HFFc6 (cell line): ENCODE results near the gene RSPH4A. TPM values are rescaled to one million over a fixed set of nuclear protein-coding genes. Genes with fewer than 3 reads are reported as not detected.
A peak's percentile ranks its signal among the peaks of the same experiment; 100 is the strongest.

Source experiments
- DNase-seq: peaks from one replicate; pipeline ENCODE4 v3.0.0-alpha.2; 2018
- H3K27ac Mint-ChIP-seq: 2 replicates; pipeline ENCODE4 v1.8.0; 2020; ENCODE audit warnings: mild to moderate bottlenecking, mixed read lengths
- H3K27me3 Mint-ChIP-seq: 2 replicates; pipeline ENCODE4 v1.8.0; 2021; ENCODE audit warnings: mild to moderate bottlenecking, moderate library complexity, mixed read lengths; ENCODE audit not compliant: insufficient read depth
- H3K36me3 Mint-ChIP-seq: 2 replicates; pipeline ENCODE4 v1.8.0; 2021; ENCODE audit warnings: low read depth, mixed read lengths
- H3K4me1 Mint-ChIP-seq: 2 replicates; pipeline ENCODE4 v1.8.0; 2020; ENCODE audit warnings: low read depth, mixed read lengths
- H3K4me3 Mint-ChIP-seq: 2 replicates; pipeline ENCODE4 v1.8.0; 2020; ENCODE audit warnings: mild to moderate bottlenecking, moderate library complexity, mixed read lengths
- H3K9me3 Mint-ChIP-seq: 2 replicates; pipeline ENCODE4 v1.8.0; 2020; ENCODE audit warnings: mild to moderate bottlenecking, mixed read lengths
- CTCF ChIP-seq: fragments of 200-600 bp; sonication (generic); IDR thresholded peaks from 2 replicates; pipeline ENCODE4 v1.5.0; 2021; ENCODE audit warnings: antibody characterized with exemption, mild to moderate bottlenecking
- total RNA-seq, 6 experiments: library from RNA; stranded (reverse); fragmentation: NEBNext Ultra II Directional; extraction: Animal tissue kit (Norgen Biotek cat#: 25700); gene quantifications; 2 replicates in 1 of 6; 3 replicates in 5 of 6; pipeline ENCODE4 v1.2.3, GENCODE V29; 2021

Gene RSPH4A
- total RNA-seq, 6 experiments from 2014 or later: 0.07 to 0.37 (median 0.15) TPM

- Mint-ChIP-seq H3K27me3 (no peaks in the 10 kb centered on the region), H3K9me3 (no peaks in the 10 kb centered on the region), H3K4me1 (no peaks in the 10 kb centered on the region), H3K27ac (no peak overlapping the region), H3K36me3 (peaks cover 50% of the 10 kb centered on the region), H3K4me3 (no peak overlapping the region)
- DNase-seq: no peak
- TF ChIP-seq CTCF: no peak
Measured at GRCh38 chr6:116605935-116606334, 10.3 kb upstream of the RSPH4A start.

- no peak for TF ChIP-seq CTCF
- H3K4me3 Mint-ChIP-seq: no peak overlapping the region
- H3K27me3 Mint-ChIP-seq: peaks cover 2% of the 10 kb centered on the region
- DNase-seq: no peak
- no peaks in the 10 kb centered on the region for H3K4me1 Mint-ChIP-seq
- peaks cover 9% of the 10 kb centered on the region for H3K36me3 Mint-ChIP-seq
- no peak overlapping the region for H3K27ac Mint-ChIP-seq
- no peaks in the 10 kb centered on the region for H3K9me3 Mint-ChIP-seq
Measured at GRCh38 chr6:116611056-116611455, 5.2 kb upstream of the RSPH4A start.

GRCh38 chr6:116616737-116617053 is 416 bp downstream of the RSPH4A start:
- Mint-ChIP-seq H3K27ac (peak overlapping the region; percentile 79), H3K9me3 (no peaks in the 10 kb centered on the region), H3K27me3 (peaks cover 3% of the 10 kb centered on the region), H3K4me1 (peaks cover 10% of the 10 kb centered on the region), H3K36me3 (no peaks in the 10 kb centered on the region), H3K4me3 (peak overlapping the region; percentile 93)
- no peak for TF ChIP-seq CTCF
- peak; percentile 3 for DNase-seq

GRCh38 chr6:116624036-116624805 is 7.9 kb downstream of the RSPH4A start:
- peaks cover 2% of the 10 kb centered on the region; the same call in 1 of the 2 replicates for H3K27me3 Mint-ChIP-seq
- H3K27ac Mint-ChIP-seq: no peak overlapping the region
- no peak for DNase-seq
- H3K36me3 Mint-ChIP-seq: peaks cover 8% of the 10 kb centered on the region
- H3K4me3 Mint-ChIP-seq: no peak overlapping the region
- H3K9me3 Mint-ChIP-seq: no peaks in the 10 kb centered on the region
- H3K4me1 Mint-ChIP-seq: peaks cover 9% of the 10 kb centered on the region; the same call in 1 of the 2 replicates
- no peak for TF ChIP-seq CTCF

- Mint-ChIP-seq H3K4me3 (no peak overlapping the region), H3K9me3 (no peaks in the 10 kb centered on the region), H3K4me1 (peaks cover 9% of the 10 kb centered on the region; the same call in 1 of the 2 replicates), H3K36me3 (peaks cover 8% of the 10 kb centered on the region), H3K27me3 (peaks cover 2% of the 10 kb centered on the region; the same call in 1 of the 2 replicates), H3K27ac (no peak overlapping the region)
- TF ChIP-seq CTCF: no peak
- no peak for DNase-seq
Measured at GRCh38 chr6:116625872-116626271, 9.6 kb downstream of the RSPH4A start.
